SKM-1 (cell line): ENCODE results near the gene TTC6.
A peak's percentile ranks its signal among the peaks of the same experiment; 100 is the strongest.

Source experiments
- DNase-seq: peaks from one replicate; lab custom pipeline; 2025; ENCODE audit not compliant: unreplicated experiment; lab: John Stamatoyannopoulos, UW

TTC6 gene

GRCh38 chr14:37595809-37596621 is 586 bp downstream of the TTC6 start:
- peak; percentile 6 for DNase-seq

DNA sequence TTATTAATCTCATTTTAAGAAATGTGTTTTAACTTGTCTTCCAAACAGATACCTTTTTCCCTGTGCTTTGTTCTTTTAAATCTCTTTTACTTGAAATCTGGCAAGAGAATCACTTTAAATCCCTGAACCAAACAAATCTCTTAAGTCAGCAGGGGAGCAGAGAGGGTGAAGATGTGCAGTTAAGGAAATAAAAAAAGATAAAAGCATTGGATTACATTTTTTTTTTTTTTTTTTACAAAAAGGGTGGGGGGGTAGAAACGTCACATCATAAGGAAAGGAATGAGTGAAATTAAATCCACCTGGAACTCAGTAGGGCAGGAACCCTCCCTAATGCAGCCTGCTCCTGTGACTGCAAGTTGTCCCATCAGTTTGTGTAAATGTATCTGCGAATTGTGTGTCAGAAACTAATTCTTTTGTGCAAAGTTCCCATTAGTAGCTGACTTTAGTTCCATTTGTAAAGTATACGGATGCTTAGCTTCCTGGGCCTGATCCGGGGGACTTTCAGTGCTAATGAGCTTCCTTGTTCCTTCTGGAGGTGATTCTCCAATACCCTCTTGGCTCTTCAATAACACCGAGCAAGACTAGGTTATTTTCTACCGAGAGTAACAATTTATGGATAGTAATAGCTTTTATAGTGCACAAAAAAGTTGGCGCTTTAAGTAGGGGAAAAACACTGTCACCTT is 1.5 kb downstream of the TTC6 start:
- no peak for DNase-seq

DNA sequence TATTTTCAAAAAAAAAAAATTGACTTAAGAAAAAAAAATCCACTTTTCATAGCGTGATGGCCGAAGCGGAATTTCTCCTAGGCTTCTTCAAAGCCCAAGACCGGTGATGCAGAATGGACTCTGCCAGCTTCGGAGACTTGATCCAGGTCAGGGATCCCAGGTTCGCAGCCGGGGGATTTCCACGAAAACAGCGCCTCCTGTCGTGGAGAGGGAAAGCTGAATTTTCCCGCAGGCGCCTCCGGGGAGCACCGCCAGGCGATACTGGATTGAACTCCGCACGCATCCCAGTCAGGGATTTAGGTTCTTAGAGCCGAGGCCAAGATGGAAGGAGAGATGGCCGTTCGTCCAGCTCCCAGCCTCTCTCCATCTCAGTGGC is 2.1 kb downstream of the TTC6 start:
- no peak for DNase-seq

DNA sequence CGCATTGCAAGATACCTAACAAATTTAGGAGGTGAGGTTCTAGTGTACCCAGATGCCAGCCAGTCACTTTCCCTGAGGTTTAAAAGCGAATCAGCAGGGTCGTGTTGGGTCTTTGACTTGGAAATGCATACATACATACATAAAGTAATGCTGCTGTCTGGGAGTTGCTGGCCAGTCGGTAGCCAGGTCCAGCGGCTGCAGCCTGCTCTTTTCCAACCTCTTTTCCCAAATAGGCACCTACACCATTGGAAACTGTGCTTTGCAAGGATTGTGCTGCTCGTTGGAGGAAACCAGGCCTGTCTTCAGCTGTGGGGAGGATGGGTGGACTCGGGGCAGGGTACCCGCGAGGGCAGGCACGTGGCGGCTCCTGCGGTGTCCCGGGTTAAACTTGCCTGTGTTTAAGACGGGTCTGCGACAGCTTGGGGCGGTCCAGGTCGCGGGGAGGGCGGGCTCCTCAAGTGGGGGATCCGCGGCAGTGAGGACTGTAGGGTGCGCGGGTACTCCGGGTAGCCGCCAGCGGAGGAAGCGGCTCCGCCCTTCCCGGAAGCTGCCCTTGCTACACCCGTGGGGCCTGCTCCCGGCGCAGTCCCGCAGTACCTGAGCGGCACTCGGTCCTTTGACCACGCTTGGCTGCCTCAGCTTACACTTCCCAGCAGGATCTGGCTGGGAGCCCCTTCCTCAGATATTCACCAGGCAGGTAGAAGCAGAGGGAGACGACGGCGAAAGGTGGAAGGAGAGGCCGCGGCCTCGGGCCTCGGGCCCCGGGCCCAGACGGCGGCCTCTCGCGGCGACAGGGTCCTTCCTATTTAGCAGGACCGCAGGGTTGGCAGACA is 2.7 kb downstream of the TTC6 start:
- no peak for DNase-seq

DNA sequence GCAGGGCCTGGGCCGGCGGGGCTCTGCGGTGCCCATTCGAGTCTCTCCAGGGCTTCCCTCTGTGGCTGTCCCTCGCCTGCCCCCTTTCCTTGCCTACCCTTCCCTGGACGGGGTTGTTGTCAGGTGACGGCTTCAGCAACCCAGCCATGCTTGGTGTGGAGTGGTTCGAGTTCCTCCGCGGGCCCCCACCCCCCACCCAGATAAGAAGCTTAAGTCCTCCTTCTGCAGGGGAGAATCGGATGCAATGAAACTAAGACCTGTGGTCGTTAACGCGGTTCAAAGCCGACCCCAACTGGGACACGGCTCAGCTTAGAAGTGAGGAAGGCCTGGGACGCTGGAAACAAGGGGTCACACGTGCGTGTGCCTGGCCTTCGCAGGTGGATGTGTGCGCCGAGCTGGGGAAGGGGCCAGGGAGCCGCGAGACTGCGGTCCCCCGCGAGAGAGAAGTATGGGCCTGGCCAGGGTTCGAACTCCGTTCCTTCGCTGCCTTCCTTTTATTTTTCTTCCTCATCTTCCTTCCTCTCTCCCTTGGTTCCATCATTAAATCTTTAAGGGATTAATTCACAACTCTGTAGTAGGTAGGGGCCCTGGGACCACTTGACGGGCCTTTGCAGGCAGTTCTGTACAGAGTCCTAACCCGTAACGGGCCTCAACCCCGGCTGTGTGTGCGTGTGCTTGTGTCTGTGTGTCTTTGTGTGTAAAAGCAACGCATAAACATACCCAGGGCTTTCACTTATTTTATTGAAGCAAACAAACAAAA is 3.5 kb downstream of the TTC6 start:
- no peak for DNase-seq

DNA sequence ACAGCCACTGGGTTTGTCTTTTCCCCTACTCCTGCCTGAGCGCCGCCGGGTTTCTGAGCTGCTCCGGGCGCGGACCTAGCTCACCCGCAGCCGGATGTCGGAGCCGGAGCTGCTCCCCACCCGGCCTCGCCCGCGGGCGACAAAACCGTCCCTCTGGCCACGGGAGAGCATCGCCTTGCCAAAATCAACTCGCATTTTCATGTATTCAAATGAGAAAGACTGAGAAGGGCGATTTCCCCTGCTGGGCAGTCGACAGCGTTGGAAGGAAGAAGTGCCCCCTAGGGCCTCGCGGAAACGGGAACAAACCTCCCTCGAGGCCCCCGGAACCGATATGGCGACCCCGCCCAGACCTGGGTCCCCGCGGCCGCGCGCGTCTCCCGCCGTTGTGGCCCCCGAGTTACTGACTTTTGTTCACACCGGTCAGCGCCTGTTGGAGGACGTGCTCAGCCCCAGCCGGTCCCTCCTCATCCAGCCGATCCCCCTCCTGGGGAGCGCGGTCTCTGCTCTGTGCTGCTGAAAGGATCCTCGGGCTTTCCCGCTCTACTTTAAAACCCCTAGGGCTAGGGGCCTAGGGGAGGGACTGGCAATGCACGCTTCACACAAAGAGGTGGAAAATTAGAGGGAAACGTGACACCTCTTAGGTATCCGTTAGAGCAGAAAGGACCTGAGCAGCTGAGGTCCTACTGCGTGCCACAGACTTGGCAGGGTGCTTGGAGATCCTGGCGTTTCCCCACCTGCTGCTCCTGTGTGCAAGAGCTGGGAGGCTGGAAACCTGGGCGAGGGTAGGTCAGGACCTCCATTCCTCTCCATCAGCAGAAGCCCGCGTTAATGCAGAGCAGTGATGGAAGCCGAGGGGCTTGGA is 4.3 kb downstream of the TTC6 start:
- no peak for DNase-seq

DNA sequence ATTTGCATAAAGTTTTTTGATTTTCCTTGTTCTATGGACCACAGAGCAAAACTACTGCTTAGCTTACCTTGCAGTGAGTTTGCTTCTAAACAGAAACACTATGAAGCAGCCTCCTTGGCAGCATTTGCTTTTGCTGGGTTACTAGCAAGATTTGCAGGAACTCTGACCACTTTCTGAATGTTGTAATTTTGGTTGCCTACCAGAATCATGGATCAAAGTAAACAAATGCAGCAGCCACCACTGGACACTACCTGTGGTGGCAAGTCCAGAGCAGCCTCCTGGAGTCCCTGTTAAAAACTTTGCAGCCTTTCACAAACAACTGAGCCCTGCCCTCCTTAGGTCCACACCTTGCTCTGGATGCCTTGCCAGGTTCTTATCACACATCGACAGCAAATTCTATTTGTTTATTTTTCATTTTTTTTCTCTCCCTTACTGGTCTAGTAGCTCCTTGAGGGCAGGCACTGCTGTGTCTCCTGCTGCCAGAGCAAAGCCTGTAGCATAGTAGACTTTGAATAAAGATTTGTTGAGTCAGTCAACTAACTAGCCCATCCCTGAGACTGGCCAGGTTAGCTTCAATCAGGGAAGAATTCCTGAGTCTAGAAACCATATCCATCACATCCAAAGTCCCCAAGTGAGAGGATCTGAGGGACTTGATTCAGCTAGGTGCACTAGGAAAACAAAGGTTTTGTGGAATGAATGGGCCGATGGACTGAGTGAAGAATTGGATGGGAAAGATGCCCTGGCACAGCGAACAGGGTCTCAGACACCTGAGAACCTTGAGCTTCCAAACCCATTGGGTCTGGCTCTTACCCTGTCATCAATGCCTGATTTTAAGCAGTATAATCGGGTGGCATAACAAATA is 5.7 kb downstream of the TTC6 start:
- DNase-seq: no peak

GRCh38 chr14:37601865-37602264 is 6.4 kb downstream of the TTC6 start:
- no peak for DNase-seq

- no peak for DNase-seq
Measured at GRCh38 chr14:37602605-37603453, 7.4 kb downstream of the TTC6 start.

DNA sequence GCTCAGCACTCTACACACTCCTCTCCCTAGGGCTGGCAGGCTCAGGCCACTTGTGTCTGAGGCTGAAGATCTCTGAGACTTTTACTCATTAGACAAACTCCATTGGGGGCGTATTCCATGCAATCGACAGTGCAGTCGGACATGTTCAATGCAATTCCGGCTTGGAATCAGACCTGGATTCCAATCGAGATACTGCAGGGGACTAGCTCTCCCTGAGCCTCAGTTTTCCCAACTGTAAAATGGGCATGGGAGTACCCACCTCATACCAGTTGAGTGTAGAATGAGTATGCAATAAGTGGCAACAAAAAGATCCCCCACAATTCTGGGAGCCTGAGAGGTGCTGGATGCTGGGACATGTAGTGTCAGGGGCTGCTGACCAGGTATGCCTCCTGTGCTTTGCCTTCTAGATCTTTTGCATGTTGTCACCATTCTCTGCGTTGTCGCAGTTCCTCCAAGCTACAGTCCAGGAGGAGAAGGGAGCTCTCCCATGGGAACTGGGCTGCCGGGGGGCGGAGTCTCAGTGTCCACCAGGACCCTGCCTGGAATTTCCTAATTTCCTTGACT is 8.3 kb downstream of the TTC6 start:
- DNase-seq: no peak

GRCh38 chr14:37606678-37607077 is 11.2 kb downstream of the TTC6 start:
- DNase-seq: no peak

DNA sequence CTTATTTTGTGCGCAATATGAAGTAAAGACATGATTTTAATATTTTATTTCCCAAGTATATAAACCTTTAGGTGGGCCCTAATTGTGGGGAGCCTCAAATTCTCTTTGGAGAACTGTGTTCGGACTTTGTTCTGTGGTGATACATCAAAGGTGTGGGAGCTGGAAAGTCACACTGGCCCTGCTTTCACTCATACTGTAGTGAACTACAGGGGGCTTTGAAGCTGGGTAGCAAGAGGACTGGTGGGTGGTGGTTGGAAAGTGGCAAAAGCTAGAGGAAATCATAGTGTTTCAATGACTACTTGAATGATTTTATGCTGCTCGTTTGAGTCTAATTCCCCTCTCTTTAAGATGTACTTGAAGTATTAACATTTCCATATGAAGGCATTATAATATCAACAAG is 13.2 kb downstream of the TTC6 start:
- DNase-seq: no peak

GRCh38 chr14:37610945-37611523 is 15.6 kb downstream of the TTC6 start:
- no peak for DNase-seq

DNA sequence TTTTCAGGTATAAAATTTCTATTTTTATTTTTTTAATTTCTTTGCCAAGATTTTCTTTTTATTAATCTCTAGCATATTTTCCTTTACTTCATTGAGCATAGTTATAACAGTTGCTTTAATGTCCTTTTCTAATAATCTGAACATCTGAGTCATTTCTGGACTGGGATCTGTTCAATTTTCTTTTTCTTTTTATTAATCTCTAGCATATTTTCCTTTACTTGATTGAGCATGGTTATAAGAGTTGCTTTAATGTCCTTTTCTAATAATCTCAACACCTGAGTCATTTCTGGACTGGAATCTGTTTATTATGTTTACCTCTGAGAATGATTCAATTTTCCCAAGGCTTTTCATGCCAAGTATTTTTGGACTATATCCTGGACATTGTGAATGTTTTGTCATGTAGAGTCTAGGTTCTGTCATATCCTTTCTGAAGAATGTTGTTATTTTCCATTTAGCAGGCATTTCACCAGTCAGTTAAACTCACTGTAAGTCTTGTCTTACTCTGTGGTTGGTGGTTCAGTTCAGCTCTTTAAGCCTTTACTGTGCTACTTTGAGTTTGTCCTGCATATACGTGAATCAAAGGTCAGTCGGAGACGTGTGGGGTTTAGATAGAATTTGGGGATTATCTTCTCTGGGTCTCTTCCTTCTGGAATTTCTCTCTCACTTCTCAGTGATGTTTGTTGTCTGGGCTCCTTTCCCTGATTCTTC is 20.3 kb downstream of the TTC6 start:
- DNase-seq: no peak

DNA sequence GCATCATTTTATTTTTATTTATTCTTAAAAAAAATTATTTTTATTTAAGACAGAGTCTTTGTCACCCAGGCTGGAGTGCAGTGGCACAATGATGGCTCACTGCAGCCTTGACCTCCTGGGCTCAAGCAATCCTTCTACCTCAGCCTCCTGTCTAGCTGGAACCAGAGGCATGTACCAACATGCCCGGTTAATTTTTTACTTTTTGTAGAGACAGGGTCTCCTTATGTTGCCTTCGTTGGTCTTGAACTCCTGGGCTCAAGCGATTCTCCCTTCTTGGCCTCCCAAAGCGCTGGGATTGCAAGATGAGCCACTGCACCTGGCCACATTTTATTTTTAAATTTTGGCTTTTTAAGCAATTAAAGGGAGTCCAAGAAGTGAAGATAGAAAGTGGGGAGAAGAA is 21.4 kb downstream of the TTC6 start:
- no peak for DNase-seq

DNA sequence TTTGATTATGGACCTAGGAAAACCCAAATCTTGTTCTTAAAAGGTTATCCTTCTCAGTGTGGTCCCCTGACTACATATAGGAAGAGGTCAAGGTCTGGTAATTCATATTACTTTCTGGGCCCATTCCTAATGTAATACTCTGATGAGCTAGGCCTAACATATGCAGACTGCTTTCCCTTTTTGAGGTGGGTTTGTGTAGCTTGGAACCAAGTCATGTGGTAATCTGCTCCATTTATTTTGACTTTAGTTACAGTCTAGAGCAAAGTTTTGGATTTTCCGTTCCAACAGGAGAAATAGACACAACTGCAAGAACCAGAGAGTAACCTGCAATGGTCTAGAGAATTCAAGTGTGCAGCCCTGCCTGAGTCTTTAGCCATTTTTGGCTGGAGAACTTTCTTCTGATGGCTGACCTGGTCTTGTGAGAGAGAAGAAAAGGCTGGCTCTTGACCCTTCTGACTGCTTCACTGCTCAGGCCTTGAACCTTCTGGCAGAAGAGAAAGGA is 22.5 kb downstream of the TTC6 start:
- no peak for DNase-seq

DNA sequence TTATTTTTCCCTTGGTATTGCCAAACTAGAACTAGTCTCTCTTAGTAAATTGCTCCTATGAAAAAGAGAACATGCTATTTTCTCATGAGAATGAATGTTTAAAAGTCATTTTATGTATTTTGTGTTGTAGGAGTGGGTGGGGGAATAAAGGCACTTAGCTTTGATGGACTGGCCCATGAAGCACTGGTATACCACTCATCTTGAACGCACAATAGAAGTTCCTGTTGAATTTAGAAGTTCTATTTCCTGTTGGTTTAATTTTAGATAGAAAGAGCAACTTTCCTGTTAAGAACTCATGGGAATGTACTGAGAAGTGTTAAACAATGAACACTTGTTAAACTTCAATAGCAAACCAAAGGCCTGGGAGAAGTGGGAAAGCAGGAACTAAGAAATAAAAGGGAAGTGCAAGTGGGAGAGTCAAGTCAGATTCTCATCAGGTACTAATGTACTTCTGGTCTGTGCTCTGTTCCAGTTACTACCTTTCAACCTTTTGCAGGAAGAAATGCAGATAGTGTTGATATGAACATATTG is 23.1 kb downstream of the TTC6 start:
- no peak for DNase-seq
